Osteoblast (primary cell): ENCODE data around the gene NPDC1. TPM values are rescaled to one million over a fixed set of nuclear protein-coding genes. Genes with fewer than 3 reads are reported as not detected.

Source experiments
- DNase-seq: peaks from one replicate; pipeline ENCODE4 v3.0.0; 2011; ENCODE audit warnings: low spot score, mixed read lengths; ENCODE audit not compliant: insufficient read length; ENCODE audit errors: missing footprints
- H2AFZ ChIP-seq: 2 replicates; pipeline ENCODE4 v1.6.0; 2011; ENCODE audit warnings: mild to moderate bottlenecking, low read length
- H3K27ac ChIP-seq: 2 replicates; pipeline ENCODE4 v1.5.1; 2011; ENCODE audit warnings: mild to moderate bottlenecking, low read depth, low read length, moderate library complexity
- H3K27me3 ChIP-seq: 2 replicates; pipeline ENCODE4 v1.6.0; 2012; ENCODE audit warnings: mild to moderate bottlenecking, control low read depth, inconsistent platforms, low read length, moderate library complexity; ENCODE audit not compliant: insufficient read depth
- H3K36me3 ChIP-seq: 2 replicates; pipeline ENCODE4 v1.5.1; 2011; ENCODE audit warnings: mild to moderate bottlenecking, low read length, control low read depth, moderate library complexity; ENCODE audit not compliant: insufficient read depth
- H3K4me1 ChIP-seq: 2 replicates; pipeline ENCODE4 v1.5.1; 2011; ENCODE audit warnings: mild to moderate bottlenecking, low read length, control low read depth, moderate library complexity; ENCODE audit not compliant: insufficient read depth
- H3K4me2 ChIP-seq: 2 replicates; pipeline ENCODE4 v1.6.0; 2011; ENCODE audit warnings: mild to moderate bottlenecking, low read length; ENCODE audit not compliant: insufficient read depth
- H3K4me3 ChIP-seq: fragments of 200-600 bp; sonication (generic); 3 replicates; pipeline ENCODE4 v1.5.1; 2012; ENCODE audit warnings: mild to moderate bottlenecking, low read length, inconsistent platforms; ENCODE audit not compliant: insufficient read depth
- H3K79me2 ChIP-seq: 2 replicates; pipeline ENCODE4 v1.6.0; 2012; ENCODE audit warnings: mild to moderate bottlenecking, low read length, control low read depth, inconsistent platforms; ENCODE audit not compliant: insufficient read depth
- H3K9me3 ChIP-seq: 2 replicates; pipeline ENCODE4 v1.5.1; 2011; ENCODE audit warnings: low read depth, low read length, control low read depth
- H4K20me1 ChIP-seq: 2 replicates; pipeline ENCODE4 v1.6.0; 2012; ENCODE audit warnings: mild to moderate bottlenecking, low read length, control low read depth; ENCODE audit not compliant: insufficient read depth
- total RNA-seq: library from RNA; depleted of rRNA; stranded (reverse); fragments of >200 nt; gene quantifications from 2 replicates; pipeline ENCODE4 v1.2.3, GENCODE V29; 2012
- TF ChIP-seq, protein P1 (sequence below): IDR thresholded peaks from 2 replicates; pipeline ENCODE4 v1.5.1; 2011; ENCODE audit warnings: mild to moderate bottlenecking, low read depth, low read length, moderate library complexity; ENCODE audit errors: extremely low read depth

Gene NPDC1
- total RNA-seq, 1 donor: 10.1 TPM

DNA sequence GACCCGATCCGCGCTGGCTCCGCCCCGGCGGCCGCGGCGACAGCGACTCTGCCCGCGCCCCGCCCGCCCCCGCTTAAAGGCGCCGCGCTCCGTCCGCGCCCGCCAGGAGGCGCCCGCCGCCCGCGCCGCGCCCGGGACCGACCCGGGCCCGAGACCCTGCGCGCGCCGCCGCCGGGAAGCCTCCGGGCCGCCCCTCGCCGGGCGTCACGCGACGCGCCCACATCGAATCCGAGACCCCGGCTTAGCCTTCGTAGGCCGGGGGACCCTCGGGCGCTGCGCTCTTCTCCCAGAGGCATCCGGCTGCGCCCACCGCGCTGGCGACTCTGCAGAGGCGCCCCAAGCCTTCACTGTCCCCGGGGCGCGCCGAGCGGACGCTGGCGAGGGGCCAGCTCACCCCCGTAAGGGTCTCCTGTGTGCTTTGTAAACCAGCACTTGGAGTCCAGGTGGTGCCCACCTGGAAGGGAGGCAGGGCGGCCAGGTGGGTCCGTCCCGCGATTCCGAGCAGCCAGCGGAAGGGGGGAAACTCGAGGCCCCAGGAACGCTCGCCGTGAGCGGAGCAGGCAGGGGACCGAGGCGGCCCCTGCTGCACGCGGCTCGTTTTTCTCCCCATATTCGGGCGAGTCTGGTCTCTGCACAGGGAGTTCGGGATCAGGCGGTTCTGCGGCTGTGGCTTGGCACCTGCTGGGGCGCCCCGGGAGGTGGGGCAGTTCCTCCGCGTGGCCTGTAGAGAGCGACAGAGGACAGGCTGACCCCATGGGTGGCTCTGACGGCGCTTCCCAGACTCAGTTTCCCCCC lies 17.5 kb downstream of the NPDC1 start:
- Histone ChIP-seq H3K4me2 (peak overlapping the region; percentile 90), H2AFZ (peak overlapping the region; percentile 59), H3K27me3 (no peaks in the 10 kb centered on the region), H3K9me3 (no peaks in the 10 kb centered on the region), H4K20me1 (peaks cover 10% of the 10 kb centered on the region), H3K4me3 (peak overlapping the region; percentile 71), H3K36me3 (no peaks in the 10 kb centered on the region), H3K27ac (no peak overlapping the region), H3K4me1 (peaks cover 15% of the 10 kb centered on the region), H3K79me2 (no peaks in the 10 kb centered on the region)
- DNase-seq: peak; percentile 98
- TF ChIP-seq, protein P1, sequence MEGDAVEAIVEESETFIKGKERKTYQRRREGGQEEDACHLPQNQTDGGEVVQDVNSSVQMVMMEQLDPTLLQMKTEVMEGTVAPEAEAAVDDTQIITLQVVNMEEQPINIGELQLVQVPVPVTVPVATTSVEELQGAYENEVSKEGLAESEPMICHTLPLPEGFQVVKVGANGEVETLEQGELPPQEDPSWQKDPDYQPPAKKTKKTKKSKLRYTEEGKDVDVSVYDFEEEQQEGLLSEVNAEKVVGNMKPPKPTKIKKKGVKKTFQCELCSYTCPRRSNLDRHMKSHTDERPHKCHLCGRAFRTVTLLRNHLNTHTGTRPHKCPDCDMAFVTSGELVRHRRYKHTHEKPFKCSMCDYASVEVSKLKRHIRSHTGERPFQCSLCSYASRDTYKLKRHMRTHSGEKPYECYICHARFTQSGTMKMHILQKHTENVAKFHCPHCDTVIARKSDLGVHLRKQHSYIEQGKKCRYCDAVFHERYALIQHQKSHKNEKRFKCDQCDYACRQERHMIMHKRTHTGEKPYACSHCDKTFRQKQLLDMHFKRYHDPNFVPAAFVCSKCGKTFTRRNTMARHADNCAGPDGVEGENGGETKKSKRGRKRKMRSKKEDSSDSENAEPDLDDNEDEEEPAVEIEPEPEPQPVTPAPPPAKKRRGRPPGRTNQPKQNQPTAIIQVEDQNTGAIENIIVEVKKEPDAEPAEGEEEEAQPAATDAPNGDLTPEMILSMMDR: no peak

DNA sequence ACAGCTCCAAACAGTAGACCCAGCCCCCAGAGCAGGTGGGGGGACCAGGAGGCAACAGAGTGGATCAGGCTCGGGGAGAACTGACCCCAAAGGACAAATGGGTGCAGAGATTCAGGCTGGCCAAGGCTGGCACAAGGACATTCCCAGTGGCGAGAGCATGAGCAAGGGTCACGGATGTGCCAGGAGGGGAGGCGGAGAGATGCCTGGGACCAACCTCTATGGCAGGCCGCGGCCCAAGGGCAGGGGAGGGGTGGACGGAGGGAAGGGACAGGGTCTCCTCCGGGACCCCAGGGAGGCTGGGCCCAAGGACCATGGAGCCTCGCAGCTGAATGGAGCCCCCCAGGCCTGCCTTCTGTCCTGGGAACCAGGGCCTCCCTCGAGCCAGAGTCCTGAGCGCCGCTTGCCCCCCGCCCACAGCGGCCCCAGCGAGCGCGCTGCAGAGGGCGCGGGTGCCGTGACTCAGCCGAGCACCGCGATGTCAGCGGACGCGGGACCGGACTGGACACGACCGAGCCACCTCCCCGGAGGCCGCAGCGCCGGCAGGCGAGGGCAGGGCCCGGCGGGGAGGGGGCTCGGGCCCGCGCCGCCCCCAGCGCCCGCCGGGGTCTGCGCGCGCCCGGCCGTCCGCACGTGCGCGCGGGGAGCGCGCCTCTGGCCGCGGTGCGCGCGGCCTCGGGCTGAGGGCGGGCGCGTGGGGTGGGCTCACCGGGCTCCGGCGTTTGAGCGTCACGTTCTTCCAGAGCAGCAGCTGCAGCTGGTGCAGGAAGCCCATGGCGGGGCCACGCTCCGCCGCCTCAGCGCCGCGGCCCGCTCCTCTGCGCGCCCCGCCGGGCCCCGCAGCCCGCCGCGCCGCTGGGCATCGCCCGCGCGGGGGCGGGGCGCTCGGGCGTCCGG lies 18.4 kb downstream of the NPDC1 start, which contains the start of gene ABCA2:
ABCA2 (minus strand) TSS at position 869 of the 894 bp plus-strand sequence; CDS start at position 772, 97 bp downstream.
- peaks cover 15% of the 10 kb centered on the region for H3K4me1 ChIP-seq
- H3K4me2 ChIP-seq: peak within 1 kb of the TSS; percentile 90
- DNase-seq: no peak
- TF ChIP-seq, protein P1: no peak
- H3K27ac ChIP-seq: no peak within 1 kb of the TSS
- peak within 1 kb of the TSS; percentile 59 for H2AFZ ChIP-seq
- H3K36me3 ChIP-seq: no peaks in the 10 kb centered on the region
- no peaks in the 10 kb centered on the region for H3K79me2 ChIP-seq
- peak within 1 kb of the TSS; percentile 71 for H3K4me3 ChIP-seq
- no peaks in the 10 kb centered on the region for H3K27me3 ChIP-seq
- peaks cover 10% of the 10 kb centered on the region for H4K20me1 ChIP-seq
- no peaks in the 10 kb centered on the region for H3K9me3 ChIP-seq

DNA sequence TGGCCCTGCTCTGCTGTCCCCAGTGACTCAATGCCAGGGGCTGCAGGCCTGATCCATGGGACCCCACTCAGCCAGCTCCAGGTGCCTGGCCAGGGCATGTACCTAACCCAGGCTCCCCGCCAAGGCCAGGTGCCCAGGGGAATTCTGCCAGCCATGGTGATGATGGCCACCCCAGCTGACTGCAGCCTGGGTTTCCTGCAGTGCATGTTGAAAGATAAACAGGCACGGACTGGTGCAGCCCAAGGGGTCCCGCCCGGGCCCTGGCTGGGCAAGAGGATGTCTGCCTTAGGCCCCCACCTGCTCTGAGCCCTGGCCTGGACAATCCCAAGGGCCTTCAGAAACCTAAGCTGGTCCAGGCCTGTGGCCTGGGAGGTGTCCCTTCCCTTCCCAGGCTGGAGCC lies 19.1 kb downstream of the NPDC1 start:
- Histone ChIP-seq H4K20me1 (peaks cover 15% of the 10 kb centered on the region), H3K79me2 (no peaks in the 10 kb centered on the region), H2AFZ (no peak overlapping the region), H3K27me3 (no peaks in the 10 kb centered on the region), H3K4me3 (peak overlapping the region; percentile 71), H3K4me2 (peak overlapping the region; percentile 82), H3K4me1 (peaks cover 15% of the 10 kb centered on the region), H3K9me3 (no peaks in the 10 kb centered on the region), H3K27ac (no peak overlapping the region), H3K36me3 (no peaks in the 10 kb centered on the region)
- no peak for DNase-seq
- TF ChIP-seq, protein P1: no peak

DNA sequence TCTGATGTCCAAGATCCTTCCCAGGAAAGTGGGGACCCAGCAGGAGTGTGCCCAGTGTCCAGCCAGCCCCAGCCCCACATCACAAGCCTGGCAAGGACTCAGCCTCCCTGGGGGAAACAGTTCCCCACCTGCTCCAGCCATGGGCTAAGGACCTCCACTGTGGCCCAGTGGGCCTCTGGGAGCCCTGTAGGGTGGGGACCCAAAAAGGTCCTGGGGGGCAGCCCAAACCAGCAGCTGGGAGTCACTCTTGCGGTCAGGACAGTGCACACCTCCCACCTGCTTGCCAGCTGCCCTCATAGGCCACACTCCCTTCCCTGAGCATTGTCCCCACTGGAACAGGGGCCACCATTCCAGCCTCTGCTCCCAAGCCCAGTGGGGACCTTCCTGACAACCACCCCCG lies 19.6 kb downstream of the NPDC1 start:
- H3K4me2 ChIP-seq: no peak overlapping the region
- peaks cover 15% of the 10 kb centered on the region for H4K20me1 ChIP-seq
- H3K27ac ChIP-seq: no peak overlapping the region
- H3K79me2 ChIP-seq: no peaks in the 10 kb centered on the region
- no peaks in the 10 kb centered on the region for H3K27me3 ChIP-seq
- TF ChIP-seq, protein P1: no peak
- H3K4me1 ChIP-seq: peaks cover 15% of the 10 kb centered on the region
- H3K36me3 ChIP-seq: no peaks in the 10 kb centered on the region
- H3K4me3 ChIP-seq: no peak overlapping the region
- no peak overlapping the region for H2AFZ ChIP-seq
- DNase-seq: no peak
- H3K9me3 ChIP-seq: no peaks in the 10 kb centered on the region
